ENCODE measurements around the gene UAP1.
"Not testable (repeated sequence)": the region's sequence is repeated elsewhere in the genome, so short reads cannot be mapped to it uniquely, and the experiment has no call there.

UAP1 gene

GRCh38 chr1:162565460-162565859 is 3.9 kb downstream of the UAP1 start:
- no peak for DNase-seq (ENCODE audit: low read depth in 2 of 2)

GRCh38 chr1:162566870-162567269 is 5.3 kb downstream of the UAP1 start:
- DNase-seq (ENCODE audit: low read depth in 2 of 2) = no peak

DNA sequence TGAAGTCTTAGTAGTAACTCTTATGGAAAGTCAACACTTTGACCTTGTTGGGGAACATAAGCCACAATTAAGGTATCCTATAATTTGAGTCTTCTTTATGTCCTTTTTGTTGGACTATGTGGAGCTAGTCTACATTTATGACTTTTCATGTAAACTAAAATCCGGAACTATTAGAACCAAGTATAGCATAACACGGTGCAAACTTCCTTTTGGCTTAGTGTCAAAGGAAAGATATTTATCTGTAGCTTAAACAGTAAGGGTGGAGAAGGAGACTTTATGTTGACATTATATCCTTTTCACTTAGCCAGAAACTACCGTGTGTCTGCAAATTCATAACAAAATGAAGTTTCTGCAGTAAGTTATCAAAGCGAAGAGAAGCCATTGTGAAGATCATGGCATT is 7.3 kb downstream of the UAP1 start:
- no peak for DNase-seq (ENCODE audit: low read depth in 2 of 2)

GRCh38 chr1:162570718-162571117 is 9.2 kb downstream of the UAP1 start:
- no peak for DNase-seq (ENCODE audit: low read depth in 2 of 2)

DNA sequence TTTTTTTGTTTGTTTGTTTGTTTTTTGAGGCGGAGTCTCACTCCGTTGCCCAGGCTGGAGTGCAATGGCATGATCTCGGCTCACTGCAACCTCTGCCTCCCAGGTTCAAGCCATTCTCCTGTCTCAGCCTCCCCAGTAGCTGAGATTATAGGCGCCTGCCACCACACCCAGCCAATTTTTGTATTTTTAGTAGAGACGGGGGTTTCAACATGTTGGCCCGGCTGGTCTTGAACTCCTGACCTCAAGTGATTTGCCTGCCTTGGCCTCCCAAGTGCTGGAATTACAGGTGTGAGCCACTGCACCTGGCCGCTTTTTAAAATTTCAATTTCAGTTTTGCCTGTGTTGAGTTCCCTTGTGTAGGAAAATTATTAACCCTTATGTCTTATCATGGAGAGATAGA is 9.6 kb downstream of the UAP1 start:
- not testable (repeated sequence) for DNase-seq (ENCODE audit: low read depth in 2 of 2)

DNA sequence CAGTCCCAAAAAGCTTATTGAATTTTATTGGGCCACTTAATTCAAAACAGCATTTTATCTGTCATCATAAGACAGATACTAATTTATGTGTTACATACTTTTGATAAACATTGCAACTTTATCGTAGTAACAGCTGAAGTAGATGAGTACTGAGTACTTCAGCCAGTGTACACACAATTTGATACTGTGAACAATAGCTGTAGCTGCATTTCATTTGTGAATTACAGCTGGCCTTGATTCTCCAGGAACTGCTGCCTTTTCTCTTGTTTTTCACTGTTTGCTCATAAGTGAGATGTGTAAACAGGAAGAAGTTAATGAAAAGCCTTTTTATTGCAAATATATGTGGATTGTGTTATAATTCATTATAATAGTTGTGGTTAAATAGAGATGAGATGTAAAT is 10.2 kb downstream of the UAP1 start:
- DNase-seq (ENCODE audit: low read depth in 2 of 2) = no peak

- DNase-seq (ENCODE audit: low read depth in 2 of 2) = no peak
Measured at GRCh38 chr1:162573136-162573535, 11.6 kb downstream of the UAP1 start.

DNA sequence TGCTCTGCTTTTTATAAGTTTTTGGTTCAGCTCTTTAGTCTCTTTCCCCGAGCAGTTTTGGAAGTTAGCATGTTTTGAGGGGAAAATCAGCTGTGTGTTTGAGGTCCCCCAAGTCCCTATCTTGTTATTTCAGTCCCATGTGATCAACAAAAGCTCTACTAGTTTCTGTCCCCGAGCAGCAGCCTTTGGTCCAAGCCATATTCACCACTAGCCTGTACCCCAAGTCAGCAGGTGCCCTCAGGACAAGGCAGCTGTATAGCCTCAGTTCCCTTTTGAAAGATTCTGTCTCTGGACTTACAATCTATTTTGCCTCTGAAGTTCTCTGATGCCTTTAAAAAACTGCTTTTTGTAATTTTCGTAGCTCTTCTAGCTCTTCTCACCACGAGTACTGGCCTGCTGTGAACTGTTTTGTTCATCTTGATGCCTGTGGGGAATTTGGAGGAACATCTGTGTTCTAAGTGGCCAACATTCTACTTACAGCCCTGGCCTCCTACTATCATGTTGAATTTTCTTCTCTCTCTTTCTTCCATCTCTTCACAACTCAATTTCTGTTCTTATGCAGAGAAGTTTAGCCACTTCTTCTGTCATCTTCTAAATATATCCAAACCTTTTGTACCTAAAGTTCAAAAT is 16.7 kb downstream of the UAP1 start:
- DNase-seq (ENCODE audit: low read depth in 2 of 2) = no peak

DNA sequence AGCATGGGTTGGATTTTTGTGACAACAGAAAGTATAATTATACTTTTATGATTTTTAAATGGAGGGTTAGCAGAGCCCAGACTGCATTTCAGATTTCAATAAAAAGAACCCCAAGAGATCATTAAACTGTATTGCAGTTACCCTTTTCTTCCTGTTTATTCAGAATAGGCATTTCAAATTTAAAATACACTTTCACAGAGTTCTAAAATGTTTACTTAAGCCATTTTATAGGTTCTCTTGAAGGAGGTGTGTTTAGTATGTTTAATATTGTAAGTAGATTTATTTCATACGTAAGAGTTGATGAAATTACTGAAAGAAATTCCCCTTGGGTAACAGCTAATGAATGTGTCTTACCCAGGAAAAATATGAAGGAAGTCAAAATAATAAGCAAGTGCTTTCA is 17.4 kb downstream of the UAP1 start:
- DNase-seq (ENCODE audit: low read depth in 2 of 2) = no peak

- DNase-seq (ENCODE audit: low read depth in 2 of 2) = no peak
Measured at GRCh38 chr1:162580308-162580707, 18.8 kb downstream of the UAP1 start.

- not testable (repeated sequence) for DNase-seq (ENCODE audit: low read depth in 2 of 2)
Measured at GRCh38 chr1:162582901-162583300, 21.4 kb downstream of the UAP1 start.

DNA sequence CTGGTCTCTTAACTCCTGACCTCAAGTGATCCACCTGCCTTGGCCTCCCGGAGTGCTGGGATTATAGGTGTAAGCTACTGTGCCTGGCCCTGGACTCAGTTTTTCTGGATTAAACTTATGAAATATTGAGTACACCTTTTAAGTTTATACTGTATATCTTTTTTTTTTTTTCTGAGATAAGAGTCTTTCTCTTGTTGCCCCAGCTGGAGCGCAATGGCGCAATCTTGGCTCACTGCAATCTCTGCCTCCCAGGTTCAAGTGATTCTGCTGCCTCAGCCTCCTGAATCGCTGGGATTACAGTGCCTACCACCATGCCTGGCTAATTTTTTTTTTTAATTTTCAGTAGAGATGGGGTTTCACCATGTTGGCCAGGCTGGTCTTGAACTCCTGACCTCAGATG is 23.6 kb downstream of the UAP1 start:
- DNase-seq (ENCODE audit: low read depth in 2 of 2) = not testable (repeated sequence)

DNA sequence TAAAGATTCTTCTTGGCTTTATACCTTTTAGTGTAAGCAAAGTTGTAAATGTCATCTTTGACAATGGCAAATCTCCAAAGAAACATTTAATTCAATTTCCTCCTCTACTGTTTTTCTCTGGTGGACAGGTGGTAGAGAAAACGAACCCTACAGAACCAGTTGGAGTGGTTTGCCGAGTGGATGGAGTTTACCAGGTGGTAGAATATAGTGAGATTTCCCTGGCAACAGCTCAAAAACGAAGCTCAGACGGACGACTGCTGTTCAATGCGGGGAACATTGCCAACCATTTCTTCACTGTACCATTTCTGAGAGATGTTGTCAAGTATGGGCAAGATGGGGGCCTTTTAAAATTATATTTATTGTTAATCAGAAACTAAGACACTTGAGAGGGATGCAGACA is 25.8 kb downstream of the UAP1 start:
- DNase-seq (ENCODE audit: low read depth in 2 of 2) = no peak

DNA sequence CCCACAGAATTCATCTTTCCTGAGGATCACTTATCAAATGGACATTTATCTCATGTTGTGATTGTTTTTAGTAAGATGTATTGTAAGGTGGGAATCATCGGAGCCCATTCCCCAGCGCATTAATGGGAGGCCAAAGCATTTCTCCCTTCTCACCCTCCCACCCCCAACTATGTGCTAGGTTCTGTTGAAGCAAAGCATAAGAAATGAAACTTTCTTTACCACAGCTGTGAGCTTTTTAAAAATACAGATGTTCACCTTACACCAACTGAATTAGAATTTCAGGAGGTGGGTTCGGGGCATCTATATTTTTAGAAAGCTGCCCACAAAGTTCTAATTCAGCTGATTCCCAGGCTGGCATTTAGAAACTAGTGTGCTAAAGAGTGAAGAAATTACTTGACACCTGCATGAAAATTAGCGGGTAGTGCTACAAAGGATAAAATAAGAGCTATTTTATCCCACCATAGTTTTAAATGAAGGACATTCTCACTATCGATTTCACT is 26.3 kb downstream of the UAP1 start:
- DNase-seq (ENCODE audit: low read depth in 2 of 2) = no peak

DNA sequence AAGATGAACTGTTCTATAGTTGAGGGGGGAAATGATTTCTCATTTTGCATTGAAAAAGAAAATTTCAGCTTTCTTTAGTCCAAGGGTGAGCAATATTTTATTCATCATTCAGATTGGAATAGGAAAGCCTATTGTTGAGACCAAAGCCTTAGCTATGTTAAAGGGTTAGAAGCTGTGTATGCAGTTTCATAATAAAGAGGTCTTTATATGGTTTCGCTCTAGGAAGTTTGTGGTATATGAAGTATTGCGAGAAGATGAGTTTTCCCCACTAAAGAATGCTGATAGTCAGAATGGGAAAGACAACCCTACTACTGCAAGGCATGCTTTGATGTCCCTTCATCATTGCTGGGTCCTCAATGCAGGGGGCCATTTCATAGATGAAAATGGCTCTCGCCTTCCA is 28.6 kb downstream of the UAP1 start:
- no peak for DNase-seq (ENCODE audit: low read depth in 2 of 2)

DNA sequence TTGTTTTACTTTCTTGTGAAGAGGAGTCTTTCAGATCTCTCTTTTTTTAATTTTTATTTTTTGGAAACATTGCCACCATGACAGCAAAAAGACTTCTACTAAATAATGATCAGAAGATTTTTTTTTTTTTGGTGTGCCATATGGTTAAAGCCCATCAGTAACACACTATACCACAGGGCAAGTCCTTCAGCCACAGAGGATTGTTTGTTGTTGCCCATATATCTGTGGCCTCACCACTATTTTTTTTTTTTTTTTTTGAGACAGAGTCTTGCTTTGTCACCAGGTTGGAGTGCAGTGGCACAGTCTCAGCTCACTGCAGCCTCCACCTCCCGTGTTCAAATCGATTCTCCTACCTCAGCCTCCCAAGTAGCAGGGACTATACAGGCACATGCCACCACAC is 29.2 kb downstream of the UAP1 start:
- no peak for DNase-seq (ENCODE audit: low read depth in 2 of 2)

- DNase-seq (ENCODE audit: low read depth in 2 of 2) = no peak
Measured at GRCh38 chr1:162596514-162597170, 35.1 kb downstream of the UAP1 start.

- DNase-seq (ENCODE audit: low read depth in 2 of 2) = no peak
Measured at GRCh38 chr1:162599451-162599850, 37.9 kb downstream of the UAP1 start.

GRCh38 chr1:162603117-162603516 is 41.6 kb downstream of the UAP1 start:
- DNase-seq (ENCODE audit: low read depth in 2 of 2) = not testable (repeated sequence)

- DNase-seq (ENCODE audit: low read depth in 2 of 2) = no peak
Measured at GRCh38 chr1:162605225-162605927, 43.9 kb downstream of the UAP1 start.

GRCh38 chr1:162609306-162609705 is 47.8 kb downstream of the UAP1 start:
- DNase-seq (ENCODE audit: low read depth in 2 of 2) = no peak

DNA sequence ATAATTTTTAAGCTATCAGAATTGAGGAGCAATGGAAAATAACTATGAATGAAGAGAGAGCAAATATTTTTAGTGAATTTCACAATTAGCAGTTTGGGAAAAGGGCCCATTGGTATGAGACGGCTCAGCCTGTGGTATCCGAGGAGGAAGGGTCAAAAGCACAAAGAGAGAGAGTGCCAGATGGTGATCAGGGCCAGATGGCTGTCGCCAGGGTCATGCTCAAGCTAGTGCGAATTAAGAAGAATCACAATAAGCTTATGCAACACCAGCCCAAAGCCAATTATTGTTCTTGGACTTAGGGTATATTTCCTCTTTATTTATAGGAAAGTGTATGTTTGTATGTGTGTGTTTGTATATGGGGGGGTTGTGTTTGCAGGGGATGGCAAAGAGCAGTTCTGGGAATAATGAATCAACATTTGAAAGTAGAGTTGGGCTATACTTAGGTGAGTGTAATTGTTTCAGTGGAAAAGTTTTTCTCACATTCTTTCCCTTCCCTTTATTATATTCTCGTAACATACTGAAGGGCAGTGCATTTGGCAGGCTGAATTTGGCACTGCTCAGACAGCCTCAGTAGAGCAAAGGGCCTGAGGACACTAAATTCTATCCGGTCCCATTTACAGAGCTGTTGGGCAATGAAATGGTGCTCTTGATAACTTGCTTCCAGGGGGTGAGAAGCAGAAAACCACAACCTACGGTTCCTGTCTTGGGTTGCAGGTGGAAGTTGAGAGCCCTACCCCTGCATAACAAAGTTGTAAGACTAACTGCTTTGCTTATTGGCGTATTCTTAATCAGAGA is 51.3 kb downstream of the UAP1 start:
- DNase-seq (ENCODE audit: low read depth in 2 of 2) = no peak

All from stimulated activated CD8-positive, alpha-beta memory T cell treated with anti-CD3 and anti-CD28 coated beads, Interleukin-7, amount 100 ng/mL, for 4 hours (primary cell).